ENCODE results near the gene CACNA1A.
"Not testable (repeated sequence)": the region's sequence is repeated elsewhere in the genome, so short reads cannot be mapped to it uniquely, and the experiment has no call there.

CACNA1A gene

DNA sequence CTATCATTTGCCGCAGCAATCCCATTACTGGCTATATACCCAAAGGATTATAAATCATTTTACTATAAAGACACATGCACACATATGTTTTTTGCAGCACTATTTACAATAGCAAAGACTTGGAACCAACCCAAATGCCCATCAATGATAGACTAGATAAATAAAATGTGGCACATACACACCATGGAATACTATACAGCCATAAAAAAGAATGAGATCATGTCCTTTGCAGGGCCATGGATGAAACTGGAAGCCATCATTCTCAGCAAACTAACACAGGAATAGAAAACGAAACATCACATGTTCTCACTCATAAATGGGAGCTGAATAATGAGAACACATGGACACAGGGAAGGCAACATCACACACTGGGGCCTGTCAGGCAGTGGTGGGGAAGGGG, 23.4 kb upstream of the CACNA1A start:
- not testable (repeated sequence) for H3K9ac ChIP-seq (ENCODE audit: low read length); H3K36me3 ChIP-seq (ENCODE audit: control insufficient read depth, insufficient read depth, low read length); H3K4me1 ChIP-seq (ENCODE audit: control insufficient read depth, insufficient read depth, low read length)

DNA sequence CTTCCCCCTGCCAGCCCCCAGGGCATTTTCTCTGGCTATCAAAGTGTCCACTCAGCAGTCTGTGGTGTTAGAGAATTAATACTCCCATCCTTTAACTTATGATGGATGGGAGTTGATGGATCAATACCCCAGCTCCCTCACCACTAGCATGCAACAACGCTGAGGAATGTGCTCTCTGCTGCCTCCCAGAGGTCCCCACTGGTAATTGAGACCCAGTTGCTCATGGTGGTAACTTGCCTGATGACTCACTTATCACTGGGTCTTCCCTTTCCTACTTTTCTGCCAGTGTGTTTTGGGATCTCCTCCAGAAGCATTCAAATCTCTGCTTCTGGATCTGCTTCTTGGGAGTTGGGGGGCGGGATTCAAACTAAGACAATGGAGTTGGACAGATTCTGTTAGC, 20.3 kb upstream of the CACNA1A start:
- Histone ChIP-seq H3K36me3 (ENCODE audit: control insufficient read depth, insufficient read depth, low read length) (no peaks in the 10 kb centered on the region), H3K4me1 (ENCODE audit: control insufficient read depth, insufficient read depth, low read length) (no peaks in the 10 kb centered on the region), H3K27me3 (ENCODE audit: control insufficient read depth, insufficient read depth, low read length) (no peaks in the 10 kb centered on the region), H3K27ac (ENCODE audit: low read depth, low read length) (no peak overlapping the region), H3K9me3 (ENCODE audit: control insufficient read depth, insufficient read depth, low read depth, low read length) (no peaks in the 10 kb centered on the region), H3K9ac (ENCODE audit: low read length) (no peak overlapping the region), H3K4me3 (ENCODE audit: low read depth, low read length) (no peak overlapping the region)

More for the DNA sequence above, 23.4 kb upstream of the CACNA1A start:
- not testable (repeated sequence) for H3K9me3 ChIP-seq (ENCODE audit: control insufficient read depth, insufficient read depth, low read depth, low read length); H3K4me3 ChIP-seq (ENCODE audit: low read depth, low read length); H3K27ac ChIP-seq (ENCODE audit: low read depth, low read length); H3K27me3 ChIP-seq (ENCODE audit: control insufficient read depth, insufficient read depth, low read length)

- H3K36me3 ChIP-seq (ENCODE audit: control insufficient read depth, insufficient read depth, low read length) = no peaks in the 10 kb centered on the region
- H3K4me3 ChIP-seq (ENCODE audit: low read depth, low read length) = no peak overlapping the region
- peaks cover 13% of the 10 kb centered on the region for H3K9me3 ChIP-seq (ENCODE audit: control insufficient read depth, insufficient read depth, low read depth, low read length)
- peaks cover 4% of the 10 kb centered on the region; the same call in 1 of the 2 replicates for H3K4me1 ChIP-seq (ENCODE audit: control insufficient read depth, insufficient read depth, low read length)
- H3K27me3 ChIP-seq (ENCODE audit: control insufficient read depth, insufficient read depth, low read length) = no peaks in the 10 kb centered on the region
- H3K9ac ChIP-seq (ENCODE audit: low read length) = no peak overlapping the region
- H3K27ac ChIP-seq (ENCODE audit: low read depth, low read length) = no peak overlapping the region
These were observed 14.8 kb upstream of the CACNA1A start for GRCh38 chr19:13521066-13521465.

DNA sequence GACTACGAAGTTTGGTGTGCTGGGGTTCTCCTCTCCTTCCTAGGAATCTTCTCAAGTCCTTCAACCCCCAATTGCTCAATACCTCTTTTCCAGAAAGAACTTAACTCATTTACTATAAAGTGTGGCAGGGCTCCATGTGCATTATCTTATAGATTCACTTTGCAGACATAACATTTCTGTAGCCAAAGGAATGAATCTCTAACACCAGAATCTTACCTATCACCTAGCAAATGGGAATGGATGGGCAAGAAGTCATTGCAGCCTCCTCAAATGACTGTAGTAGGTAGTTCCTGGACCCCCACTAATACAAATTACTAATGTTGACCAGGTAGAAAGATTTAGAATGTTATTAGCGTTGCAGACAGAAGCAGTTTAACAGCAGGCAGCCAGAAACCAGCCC, 5.7 kb upstream of the CACNA1A start:
- peaks cover 10% of the 10 kb centered on the region; the same call in 1 of the 2 replicates for H3K4me1 ChIP-seq (ENCODE audit: control insufficient read depth, insufficient read depth, low read length)
- no peaks in the 10 kb centered on the region for H3K36me3 ChIP-seq (ENCODE audit: control insufficient read depth, insufficient read depth, low read length)
- H3K27ac ChIP-seq (ENCODE audit: low read depth, low read length) = no peak overlapping the region
- no peak overlapping the region for H3K4me3 ChIP-seq (ENCODE audit: low read depth, low read length)
- no peak overlapping the region for H3K9ac ChIP-seq (ENCODE audit: low read length)
- H3K9me3 ChIP-seq (ENCODE audit: control insufficient read depth, insufficient read depth, low read depth, low read length) = no peaks in the 10 kb centered on the region
- H3K27me3 ChIP-seq (ENCODE audit: control insufficient read depth, insufficient read depth, low read length) = peaks cover 44% of the 10 kb centered on the region

DNA sequence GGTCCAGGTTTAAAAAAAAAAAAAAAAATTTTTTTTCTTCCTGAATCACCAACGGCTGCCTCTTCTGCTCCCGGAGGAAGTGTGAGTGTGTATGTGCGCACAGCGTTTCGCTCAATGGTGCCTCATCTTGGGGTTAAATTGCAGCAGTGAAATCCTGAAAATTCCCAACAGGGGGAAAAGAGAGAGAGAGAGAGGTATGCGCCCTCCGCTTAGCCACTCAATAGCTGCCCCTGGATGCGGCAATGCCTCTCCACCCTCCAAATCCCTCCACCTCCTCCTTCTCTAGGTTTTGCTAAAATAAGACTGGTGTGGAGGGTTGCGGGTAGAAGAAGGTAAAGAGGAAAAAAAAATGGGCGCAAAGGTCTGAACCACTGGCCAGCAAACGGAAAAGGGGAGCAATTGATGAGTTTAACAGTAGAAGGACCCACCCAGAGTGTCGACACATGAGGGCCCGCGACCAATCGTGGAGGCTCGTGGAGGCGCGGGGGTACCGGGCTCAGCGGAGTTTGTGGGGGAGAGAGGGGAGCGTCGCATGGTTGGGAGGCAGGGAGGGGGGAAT, 853 bp upstream of the CACNA1A start:
- no peak overlapping the region for H3K9ac ChIP-seq (ENCODE audit: low read length)
- H3K4me1 ChIP-seq (ENCODE audit: control insufficient read depth, insufficient read depth, low read length) = peaks cover 4% of the 10 kb centered on the region; the same call in 1 of the 2 replicates
- no peaks in the 10 kb centered on the region for H3K36me3 ChIP-seq (ENCODE audit: control insufficient read depth, insufficient read depth, low read length)
- H3K27me3 ChIP-seq (ENCODE audit: control insufficient read depth, insufficient read depth, low read length) = peaks cover 74% of the 10 kb centered on the region
- H3K27ac ChIP-seq (ENCODE audit: low read depth, low read length) = no peak overlapping the region
- H3K4me3 ChIP-seq (ENCODE audit: low read depth, low read length) = peak overlapping the region; percentile 76
- H3K9me3 ChIP-seq (ENCODE audit: control insufficient read depth, insufficient read depth, low read depth, low read length) = no peaks in the 10 kb centered on the region

GRCh38 chr19:13505761-13506470, 363 bp downstream of the CACNA1A start:
- no peak overlapping the region for H3K27ac ChIP-seq (ENCODE audit: low read depth, low read length)
- peaks cover 4% of the 10 kb centered on the region; the same call in 1 of the 2 replicates for H3K4me1 ChIP-seq (ENCODE audit: control insufficient read depth, insufficient read depth, low read length)
- H3K9ac ChIP-seq (ENCODE audit: low read length) = no peak overlapping the region
- no peaks in the 10 kb centered on the region for H3K9me3 ChIP-seq (ENCODE audit: control insufficient read depth, insufficient read depth, low read depth, low read length)
- H3K27me3 ChIP-seq (ENCODE audit: control insufficient read depth, insufficient read depth, low read length) = peaks cover 71% of the 10 kb centered on the region
- peak overlapping the region; percentile 76 for H3K4me3 ChIP-seq (ENCODE audit: low read depth, low read length)
- H3K36me3 ChIP-seq (ENCODE audit: control insufficient read depth, insufficient read depth, low read length) = no peaks in the 10 kb centered on the region

GRCh38 chr19:13505164-13505695, 1.0 kb downstream of the CACNA1A start:
- H3K27ac ChIP-seq (ENCODE audit: low read depth, low read length) = no peak overlapping the region
- H3K27me3 ChIP-seq (ENCODE audit: control insufficient read depth, insufficient read depth, low read length) = peaks cover 71% of the 10 kb centered on the region
- H3K9me3 ChIP-seq (ENCODE audit: control insufficient read depth, insufficient read depth, low read depth, low read length) = no peaks in the 10 kb centered on the region
- peak overlapping the region; percentile 76 for H3K4me3 ChIP-seq (ENCODE audit: low read depth, low read length)
- no peak overlapping the region for H3K9ac ChIP-seq (ENCODE audit: low read length)
- peaks cover 4% of the 10 kb centered on the region; the same call in 1 of the 2 replicates for H3K4me1 ChIP-seq (ENCODE audit: control insufficient read depth, insufficient read depth, low read length)
- no peaks in the 10 kb centered on the region for H3K36me3 ChIP-seq (ENCODE audit: control insufficient read depth, insufficient read depth, low read length)

DNA sequence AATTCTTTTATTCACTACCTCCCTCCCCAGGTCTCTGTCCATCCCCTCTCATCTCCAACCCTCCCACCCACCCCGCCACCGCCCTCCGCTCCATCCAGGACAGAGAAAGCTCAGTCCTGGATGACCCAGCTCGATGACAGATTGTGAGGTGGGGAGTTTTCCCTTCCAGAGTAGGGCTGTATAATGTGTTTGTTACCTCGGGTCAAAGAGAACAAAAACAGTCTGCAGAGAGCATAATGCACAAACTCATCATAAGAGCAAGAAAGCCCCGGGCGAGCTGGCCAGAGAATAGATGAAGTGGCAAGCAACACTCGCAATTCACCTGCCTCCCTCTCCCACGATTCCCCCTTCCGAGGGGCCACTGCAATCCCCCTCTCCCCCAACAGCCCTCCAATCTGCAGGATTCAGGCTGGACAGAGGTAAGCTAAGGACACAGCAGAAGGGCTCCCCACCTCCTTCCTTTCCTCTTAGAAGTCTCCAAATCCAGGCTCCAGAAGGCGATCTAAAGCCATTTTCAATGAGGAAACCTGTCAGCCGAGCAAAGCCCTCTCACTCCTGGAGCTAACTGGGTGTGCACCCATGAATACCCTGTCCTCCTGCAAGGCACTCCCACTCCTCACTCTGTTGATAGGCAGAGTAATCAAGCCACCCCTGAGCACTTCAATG, 2.6 kb downstream of the CACNA1A start:
- no peak overlapping the region for H3K9ac ChIP-seq (ENCODE audit: low read length)
- H3K4me1 ChIP-seq (ENCODE audit: control insufficient read depth, insufficient read depth, low read length) = peaks cover 4% of the 10 kb centered on the region; the same call in 1 of the 2 replicates
- H3K9me3 ChIP-seq (ENCODE audit: control insufficient read depth, insufficient read depth, low read depth, low read length) = no peaks in the 10 kb centered on the region
- H3K36me3 ChIP-seq (ENCODE audit: control insufficient read depth, insufficient read depth, low read length) = no peaks in the 10 kb centered on the region
- H3K27ac ChIP-seq (ENCODE audit: low read depth, low read length) = no peak overlapping the region
- H3K4me3 ChIP-seq (ENCODE audit: low read depth, low read length) = no peak overlapping the region
- H3K27me3 ChIP-seq (ENCODE audit: control insufficient read depth, insufficient read depth, low read length) = peaks cover 62% of the 10 kb centered on the region

GRCh38 chr19:13502231-13502630, 4.0 kb downstream of the CACNA1A start:
- Histone ChIP-seq H3K36me3 (ENCODE audit: control insufficient read depth, insufficient read depth, low read length) (no peaks in the 10 kb centered on the region), H3K9ac (ENCODE audit: low read length) (no peak overlapping the region), H3K27me3 (ENCODE audit: control insufficient read depth, insufficient read depth, low read length) (peaks cover 48% of the 10 kb centered on the region), H3K4me1 (ENCODE audit: control insufficient read depth, insufficient read depth, low read length) (peaks cover 4% of the 10 kb centered on the region; the same call in 1 of the 2 replicates), H3K4me3 (ENCODE audit: low read depth, low read length) (no peak overlapping the region), H3K9me3 (ENCODE audit: control insufficient read depth, insufficient read depth, low read depth, low read length) (no peaks in the 10 kb centered on the region), H3K27ac (ENCODE audit: low read depth, low read length) (no peak overlapping the region)

GRCh38 chr19:13499692-13500091, 6.6 kb downstream of the CACNA1A start:
- H3K27me3 ChIP-seq (ENCODE audit: control insufficient read depth, insufficient read depth, low read length) = peaks cover 29% of the 10 kb centered on the region
- no peak overlapping the region for H3K4me3 ChIP-seq (ENCODE audit: low read depth, low read length)
- H3K36me3 ChIP-seq (ENCODE audit: control insufficient read depth, insufficient read depth, low read length) = no peaks in the 10 kb centered on the region
- H3K9ac ChIP-seq (ENCODE audit: low read length) = no peak overlapping the region
- no peaks in the 10 kb centered on the region for H3K9me3 ChIP-seq (ENCODE audit: control insufficient read depth, insufficient read depth, low read depth, low read length)
- no peak overlapping the region for H3K27ac ChIP-seq (ENCODE audit: low read depth, low read length)
- H3K4me1 ChIP-seq (ENCODE audit: control insufficient read depth, insufficient read depth, low read length) = peaks cover 4% of the 10 kb centered on the region; the same call in 1 of the 2 replicates

Measured in HUES6 (cell line).